Lower lobe of right lung (tissue), 2 donors: ENCODE measurements around the gene DUOX1. TPM values are rescaled to one million over a fixed set of nuclear protein-coding genes. Genes with fewer than 3 reads are reported as not detected.

ENCODE experiments used
- ATAC-seq, 2 donors: fragments of 200-7000 bp; cut with Tn5 transposase; one replicate each; pipeline ENCODE4 v1.9.1; 2020 to 2022; ENCODE audit warnings: mild to moderate bottlenecking in 2 of 2, moderate library complexity in 2 of 2
- DNase-seq: peaks from one replicate; pipeline ENCODE4 v3.0.0-alpha.2; 2020
- H3K27ac ChIP-seq: fragments of 200-600 bp; one replicate; pipeline ENCODE4 v1.8.0; 2022
- H3K27me3 ChIP-seq: fragments of 200-600 bp; one replicate; pipeline ENCODE4 v1.8.0; 2022; ENCODE audit warnings: low read depth
- H3K36me3 ChIP-seq: fragments of 200-600 bp; one replicate; pipeline ENCODE4 v1.8.0; 2022; ENCODE audit warnings: mild to moderate bottlenecking
- H3K4me1 ChIP-seq: fragments of 200-600 bp; one replicate; pipeline ENCODE4 v1.8.0; 2022
- H3K4me3 ChIP-seq: fragments of 200-600 bp; one replicate; pipeline ENCODE4 v1.8.0; 2022; ENCODE audit warnings: mild to moderate bottlenecking
- H3K9me3 ChIP-seq: fragments of 200-600 bp; one replicate; pipeline ENCODE4 v1.8.0; 2022
- intact Hi-C: fragments of 100-400 bp; cut with DNase I; formaldehyde crosslinking; loops from one replicate; pipeline ENCODE4 v1.11.0; 2022
- total RNA-seq: library from RNA; stranded (reverse); fragmentation: NEBNext Ultra II Directional; extraction: Animal tissue kit (Norgen Biotek cat#: 25700); gene quantifications from one replicate; pipeline ENCODE4 v1.2.1, GENCODE V29; 2021
- TF ChIP-seq, protein P1 (sequence below): fragments of 200-600 bp; IDR thresholded peaks from one replicate; pipeline ENCODE4 v1.8.0; 2022; ENCODE audit warnings: antibody characterized with exemption, mild to moderate bottlenecking
- donor health status: DM: no; HTN: yes; CAD: no; lungs with severe emphysema.

The DUOX1 gene
- total RNA-seq, 1 donor from 2014 or later = 317 TPM

DNA sequence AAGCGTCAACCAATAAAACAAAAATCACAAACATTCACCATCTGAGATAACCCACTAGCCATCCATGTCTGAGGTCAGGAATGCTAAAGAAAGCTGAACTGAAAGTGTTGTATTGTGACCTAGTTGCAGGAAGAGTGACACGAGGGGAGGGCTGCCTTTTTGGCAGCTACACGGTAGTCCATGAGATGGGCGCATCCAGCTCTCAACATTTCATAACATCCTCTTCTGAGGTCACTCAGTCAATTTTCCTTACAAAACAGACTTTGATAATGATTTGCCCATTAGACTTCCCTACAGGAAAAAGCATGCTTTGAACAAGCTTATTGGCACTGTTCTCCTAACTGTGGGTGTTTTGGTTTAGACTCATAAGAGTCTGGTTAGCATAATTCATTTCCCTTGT lies 73.4 kb downstream of the DUOX1 start:
- Histone ChIP-seq H3K27ac (no peak overlapping the region), H3K36me3 (no peaks in the 10 kb centered on the region), H3K9me3 (no peaks in the 10 kb centered on the region), H3K27me3 (no peaks in the 10 kb centered on the region), H3K4me3 (no peak overlapping the region), H3K4me1 (peaks cover 16% of the 10 kb centered on the region)
- DNase-seq (no peak), ATAC-seq (no peak)
- TF ChIP-seq, protein P1, sequence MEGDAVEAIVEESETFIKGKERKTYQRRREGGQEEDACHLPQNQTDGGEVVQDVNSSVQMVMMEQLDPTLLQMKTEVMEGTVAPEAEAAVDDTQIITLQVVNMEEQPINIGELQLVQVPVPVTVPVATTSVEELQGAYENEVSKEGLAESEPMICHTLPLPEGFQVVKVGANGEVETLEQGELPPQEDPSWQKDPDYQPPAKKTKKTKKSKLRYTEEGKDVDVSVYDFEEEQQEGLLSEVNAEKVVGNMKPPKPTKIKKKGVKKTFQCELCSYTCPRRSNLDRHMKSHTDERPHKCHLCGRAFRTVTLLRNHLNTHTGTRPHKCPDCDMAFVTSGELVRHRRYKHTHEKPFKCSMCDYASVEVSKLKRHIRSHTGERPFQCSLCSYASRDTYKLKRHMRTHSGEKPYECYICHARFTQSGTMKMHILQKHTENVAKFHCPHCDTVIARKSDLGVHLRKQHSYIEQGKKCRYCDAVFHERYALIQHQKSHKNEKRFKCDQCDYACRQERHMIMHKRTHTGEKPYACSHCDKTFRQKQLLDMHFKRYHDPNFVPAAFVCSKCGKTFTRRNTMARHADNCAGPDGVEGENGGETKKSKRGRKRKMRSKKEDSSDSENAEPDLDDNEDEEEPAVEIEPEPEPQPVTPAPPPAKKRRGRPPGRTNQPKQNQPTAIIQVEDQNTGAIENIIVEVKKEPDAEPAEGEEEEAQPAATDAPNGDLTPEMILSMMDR = no peak
- intact Hi-C loops = loop anchor here (10.0 kb wide), 1 partner anchor 202 kb away; a partner anchor contains a TSS

DNA sequence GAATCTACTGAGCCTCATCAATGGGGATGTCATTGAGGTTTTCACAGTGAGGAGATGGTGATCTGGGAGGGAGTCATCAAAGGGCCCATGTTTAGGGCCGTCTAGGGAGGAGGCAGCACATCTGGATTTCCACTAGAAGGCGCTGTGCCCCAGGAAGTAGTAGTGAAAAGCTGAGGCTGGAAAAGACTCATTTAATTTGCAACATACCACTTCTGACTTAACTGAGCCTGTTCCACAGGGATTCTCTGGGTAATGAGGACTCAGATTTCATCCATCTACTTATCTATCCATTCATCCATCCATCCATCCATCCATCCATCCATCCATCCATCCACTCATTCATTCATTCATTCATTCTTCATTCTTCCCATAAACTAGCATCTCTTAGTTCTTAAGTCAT lies 75.4 kb downstream of the DUOX1 start:
- DNase-seq = no peak
- intact Hi-C loops = loop anchor here (10.0 kb wide), 1 partner anchor 200 kb away; a partner anchor contains a TSS

DNA sequence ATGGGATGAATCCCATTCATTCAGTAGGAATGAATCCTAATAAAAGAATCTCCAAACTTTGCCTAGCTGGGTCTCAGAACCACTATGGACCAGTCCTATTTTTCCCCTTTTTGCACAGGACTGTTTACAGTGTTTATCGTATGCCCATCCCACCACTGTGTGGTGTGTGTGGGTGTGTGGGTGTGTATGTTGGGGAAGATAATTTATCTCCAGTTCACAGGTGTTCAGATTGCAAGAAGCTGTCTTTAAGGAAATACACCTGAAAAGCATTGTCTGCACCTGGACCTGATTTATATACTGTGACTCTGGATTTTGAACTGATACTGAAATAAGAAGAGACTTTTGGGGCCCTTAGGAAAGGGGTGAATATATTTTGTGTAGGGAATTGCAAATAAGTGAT lies 82.7 kb downstream of the DUOX1 start:
- no peaks in the 10 kb centered on the region for H3K36me3 ChIP-seq
- H3K27ac ChIP-seq = no peak overlapping the region
- intact Hi-C loops = no loop called here
- no peak overlapping the region for H3K4me3 ChIP-seq
- no peaks in the 10 kb centered on the region for H3K4me1 ChIP-seq
- H3K27me3 ChIP-seq = no peaks in the 10 kb centered on the region
- TF ChIP-seq, protein P1 = no peak
- H3K9me3 ChIP-seq = no peaks in the 10 kb centered on the region
- DNase-seq (no peak), ATAC-seq (no peak)

More for the DNA sequence above, 75.4 kb downstream of the DUOX1 start:
- peaks cover 9% of the 10 kb centered on the region for H3K4me1 ChIP-seq
- no peaks in the 10 kb centered on the region for H3K9me3 ChIP-seq
- no peaks in the 10 kb centered on the region for H3K27me3 ChIP-seq
- H3K36me3 ChIP-seq = no peaks in the 10 kb centered on the region
- H3K4me3 ChIP-seq = no peak overlapping the region
- no peak overlapping the region for H3K27ac ChIP-seq
- ATAC-seq = no peak
- TF ChIP-seq, protein P1 = peak; percentile 70

Other genes with a start within 250 kb of the DUOX1 start
- gene TERB2, start 173.3 kb upstream of the DUOX1 start, total RNA-seq = not detected
- gene SORD, start 106.8 kb upstream of the DUOX1 start, total RNA-seq = 10.5 TPM
- gene DUOX2, start 15.8 kb upstream of the DUOX1 start, total RNA-seq = 4.0 TPM
- gene DUOXA2, start 15.7 kb upstream of the DUOX1 start, total RNA-seq = not detected
- gene DUOXA1, start 115 bp upstream of the DUOX1 start, total RNA-seq = 131 TPM
- gene SHF, start 58.0 kb downstream of the DUOX1 start, total RNA-seq = 6.4 TPM
- gene SLC28A2, start 122.2 kb downstream of the DUOX1 start, total RNA-seq = 0.21 TPM
- gene GATM, start 248.6 kb downstream of the DUOX1 start, total RNA-seq = 7.2 TPM